Left forelimb (tissue), 1 donor: ENCODE data around the gene TMED4.

Experiments used
- DNase-seq: peaks from one replicate; pipeline ENCODE4 v3.0.0-alpha.2; 2018; ENCODE audit warnings: low spot score

Gene TMED4

DNA sequence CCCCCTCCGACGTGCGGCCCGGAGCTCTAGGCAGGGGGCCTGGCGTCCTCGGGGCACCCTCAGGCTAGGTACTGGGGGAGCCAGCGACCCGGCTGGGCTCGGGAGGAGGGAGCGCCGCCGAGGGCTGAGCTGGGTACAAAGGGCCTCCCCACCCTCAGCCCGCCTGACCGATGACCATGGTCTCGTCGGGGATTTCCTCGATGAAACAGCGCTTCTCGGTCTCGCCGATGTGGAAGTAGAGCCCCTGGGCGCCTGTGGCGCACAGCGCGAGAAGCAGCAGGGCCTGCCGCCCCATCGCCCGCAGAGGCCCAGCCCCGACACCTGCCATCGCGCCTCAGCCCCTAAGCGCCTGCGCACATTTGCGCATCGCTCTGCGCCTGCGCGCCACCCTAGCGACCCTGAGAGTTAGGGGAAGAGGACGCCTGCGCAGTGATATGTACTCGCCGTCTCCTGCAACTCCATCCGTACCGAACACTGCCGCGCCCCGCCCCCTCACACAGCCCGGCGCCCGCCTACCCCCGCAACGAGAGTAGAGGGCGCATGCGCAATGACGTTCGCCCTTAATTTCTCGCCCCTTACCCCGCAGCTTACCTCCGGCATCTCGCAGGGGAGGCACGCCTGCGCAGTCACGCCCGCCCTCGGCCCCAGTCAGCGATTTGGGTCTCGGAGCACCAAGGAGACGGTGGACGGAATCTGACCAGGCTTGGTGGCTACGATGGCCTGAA is at the start of gene TMED4:
Gene TMED4 (minus strand): TSS at position 353 of the 725 bp plus-strand sequence. CDS start 25 bp downstream, at position 328.
- DNase-seq = peak; percentile 99

DNA sequence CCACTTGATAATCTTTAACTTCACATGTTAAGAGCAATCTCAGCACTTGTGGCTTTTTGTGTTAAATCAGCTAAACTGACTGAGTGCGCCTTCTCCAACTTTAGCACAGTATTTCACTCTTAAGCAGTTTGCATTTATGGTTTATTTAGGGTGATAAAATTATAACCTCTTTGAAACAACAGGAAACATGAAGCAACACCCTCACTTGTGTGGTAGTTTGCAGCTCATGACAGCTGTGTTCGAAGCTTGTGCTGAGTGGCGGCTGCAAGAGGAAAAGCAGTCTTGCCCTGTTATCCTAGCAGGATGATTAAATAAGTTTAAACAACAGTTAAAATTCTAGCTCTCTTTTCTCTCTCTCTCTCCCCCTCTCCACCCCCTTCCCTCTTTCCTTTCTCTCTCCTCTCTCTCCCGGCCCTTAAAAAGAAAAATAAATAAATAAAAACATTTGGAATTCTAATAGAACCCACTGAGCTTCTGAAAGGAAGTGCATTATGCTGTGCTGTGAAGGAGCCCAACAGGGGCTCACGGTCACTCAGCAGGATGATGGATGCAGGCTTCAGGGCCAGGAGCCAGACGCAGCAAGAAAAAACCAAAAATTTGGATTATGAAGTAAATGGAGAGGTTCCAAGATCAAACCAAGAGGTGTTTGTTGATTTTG is 49.6 kb upstream of the TMED4 start:
- DNase-seq = no peak

DNA sequence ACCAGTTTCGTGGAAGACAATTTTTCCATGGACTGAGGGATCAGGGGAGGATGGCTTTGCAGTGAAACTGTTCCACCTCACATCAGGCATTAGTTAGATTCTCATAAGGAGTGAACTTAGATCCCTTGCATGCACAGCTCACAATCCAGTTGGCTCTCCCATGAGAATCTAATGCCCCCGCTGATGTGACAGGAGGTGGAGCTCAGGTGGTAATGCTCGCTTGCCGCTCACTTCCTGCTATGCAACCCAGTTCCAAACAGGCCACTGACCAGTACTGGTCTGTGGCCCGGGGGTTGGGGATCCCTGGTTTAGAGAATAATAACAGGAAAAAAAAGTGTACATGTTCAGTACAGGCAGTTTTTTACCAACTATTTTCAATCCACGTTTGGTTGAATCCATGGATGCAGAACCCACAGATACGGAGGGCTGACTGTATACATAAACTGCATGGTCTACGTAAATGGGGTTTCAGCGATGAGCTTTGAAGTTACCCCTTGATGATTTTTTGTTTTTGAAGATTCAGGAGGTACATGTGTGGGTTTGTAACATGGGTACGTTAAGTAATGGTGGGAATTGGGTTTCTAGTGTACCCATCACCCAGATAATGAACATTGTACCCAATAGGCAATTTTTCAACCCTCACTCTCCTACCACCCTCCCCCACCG is 48.9 kb upstream of the TMED4 start:
- DNase-seq = no peak

DNA sequence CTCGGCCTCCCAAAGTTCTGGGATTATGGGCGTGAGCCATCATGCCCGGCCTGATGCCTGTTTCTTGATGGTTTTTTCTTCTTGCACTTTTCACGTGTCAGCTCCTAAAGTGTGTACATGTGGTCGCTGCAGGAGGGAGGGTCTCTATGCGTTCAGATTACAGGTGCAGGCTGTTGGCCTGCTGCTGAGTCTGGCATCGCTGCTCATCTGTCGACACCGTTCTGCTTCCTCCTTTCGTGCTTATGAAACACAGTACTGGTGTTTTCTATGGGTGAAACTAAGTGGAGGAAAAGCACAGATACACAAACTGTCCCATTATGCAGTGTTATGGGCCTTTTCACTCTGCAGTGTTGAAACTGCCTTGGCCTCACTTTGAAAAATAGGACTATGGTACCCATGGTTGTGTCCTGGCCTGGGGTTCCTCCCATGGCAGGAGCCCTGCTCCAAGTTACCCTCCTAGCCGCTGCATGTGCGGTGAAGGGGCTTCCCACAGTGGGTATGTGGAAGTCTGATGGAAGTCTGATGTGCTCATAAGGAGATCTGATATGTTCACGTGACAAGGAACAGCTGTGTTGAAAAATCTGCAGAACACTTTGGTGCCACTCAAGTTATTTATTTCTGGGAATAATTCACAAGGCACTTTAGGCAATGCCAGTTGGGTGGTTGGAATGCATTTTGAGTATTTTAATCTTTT is 47.9 kb upstream of the TMED4 start:
- DNase-seq = no peak

DNA sequence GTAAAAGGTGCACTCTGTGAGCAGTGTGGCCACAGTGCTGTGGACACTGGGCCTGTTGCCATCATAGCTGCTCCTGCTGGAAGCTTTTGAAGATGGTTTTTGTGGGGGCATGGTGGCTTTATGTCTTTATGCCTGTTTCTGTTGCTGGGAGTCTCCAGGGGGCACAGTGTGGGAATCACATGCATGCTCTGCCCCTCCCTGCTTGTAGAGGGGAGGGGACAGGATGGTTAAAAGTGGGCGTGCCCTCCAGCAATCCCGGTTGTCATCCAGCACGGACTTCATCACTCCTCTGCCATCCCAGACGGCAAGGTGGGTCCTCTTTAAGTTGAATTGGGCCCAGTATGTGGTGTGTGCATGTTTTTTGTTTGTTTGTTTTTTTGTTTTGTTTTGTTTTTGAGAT is 44.6 kb upstream of the TMED4 start:
- no peak for DNase-seq

- DNase-seq = no peak
Measured at GRCh38 chr7:44625526-44626471, 43.8 kb upstream of the TMED4 start.

DNA sequence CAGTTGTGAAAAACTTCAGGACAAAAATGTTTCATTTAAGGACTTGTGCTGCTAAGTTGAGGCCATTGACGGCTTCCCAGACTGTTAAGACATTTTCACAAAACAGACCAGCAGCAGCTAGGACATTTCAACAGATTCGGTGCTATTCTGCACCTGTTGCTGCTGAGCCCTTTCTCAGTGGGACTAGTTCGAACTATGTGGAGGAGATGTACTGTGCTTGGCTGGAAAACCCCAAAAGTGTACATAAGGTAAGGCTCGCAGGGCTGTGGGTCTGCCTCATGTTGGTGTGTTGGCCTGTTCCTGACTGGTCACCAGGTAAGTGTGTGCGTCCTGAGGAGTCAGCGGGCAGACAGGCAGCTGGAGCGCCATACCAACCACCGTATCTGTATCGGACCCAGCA is 42.3 kb upstream of the TMED4 start:
- no peak for DNase-seq

GRCh38 chr7:44622342-44623151 is 40.5 kb upstream of the TMED4 start:
- no peak for DNase-seq

GRCh38 chr7:44621750-44622103 is 39.7 kb upstream of the TMED4 start:
- no peak for DNase-seq

DNA sequence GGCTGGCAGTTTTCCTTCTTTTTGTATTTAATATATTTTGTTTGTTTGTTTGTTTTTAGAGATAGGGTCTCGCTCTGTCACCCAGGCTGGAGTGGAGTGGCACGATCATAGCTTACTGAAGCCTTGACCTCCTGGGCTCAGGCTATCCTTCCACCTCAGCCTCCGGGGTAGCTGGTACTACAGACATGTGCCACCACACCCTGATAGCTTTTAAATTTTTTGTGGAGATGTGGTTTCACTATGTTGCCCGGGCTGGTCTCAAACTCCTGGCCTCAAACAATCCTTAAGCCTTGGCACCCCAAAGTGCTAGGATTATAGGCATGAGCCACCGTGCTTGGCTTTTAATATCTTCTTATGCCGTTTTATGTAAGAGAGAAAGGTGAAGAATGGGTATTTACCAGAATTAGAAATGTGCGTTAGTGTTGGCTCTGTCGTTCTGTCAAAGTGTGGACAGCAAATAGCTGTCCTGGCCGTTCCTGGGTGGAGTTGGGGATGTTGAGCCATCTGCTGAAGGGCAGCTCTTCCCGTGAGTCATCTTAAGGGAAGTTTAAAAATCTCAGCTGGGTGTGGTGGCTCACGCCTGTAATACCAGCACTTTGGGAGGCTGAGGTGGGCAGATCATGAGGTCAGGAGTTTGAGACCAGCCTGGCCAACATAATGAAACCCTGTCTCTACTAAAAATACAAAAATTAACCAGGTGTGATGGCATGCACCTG is 39.2 kb upstream of the TMED4 start:
- no peak for DNase-seq

DNA sequence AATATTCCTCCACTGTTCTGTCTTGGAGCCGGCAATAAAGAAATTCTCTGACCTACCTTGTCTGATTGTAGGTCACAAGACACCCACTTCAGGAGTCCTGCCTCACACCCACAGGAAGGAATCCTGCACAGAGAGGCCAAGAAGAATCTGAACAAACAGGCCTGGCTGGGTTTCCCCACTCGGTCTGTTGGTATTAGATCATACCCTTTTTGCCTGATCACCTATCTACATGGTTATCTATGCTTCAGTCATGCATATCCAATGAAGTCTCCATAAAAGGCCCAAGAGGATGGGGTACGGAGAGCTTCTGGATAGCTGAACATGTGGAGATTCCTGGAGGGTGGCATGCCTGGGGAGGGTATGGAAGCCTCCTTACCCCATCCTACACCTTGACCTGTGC is 36.7 kb upstream of the TMED4 start:
- DNase-seq = no peak

DNA sequence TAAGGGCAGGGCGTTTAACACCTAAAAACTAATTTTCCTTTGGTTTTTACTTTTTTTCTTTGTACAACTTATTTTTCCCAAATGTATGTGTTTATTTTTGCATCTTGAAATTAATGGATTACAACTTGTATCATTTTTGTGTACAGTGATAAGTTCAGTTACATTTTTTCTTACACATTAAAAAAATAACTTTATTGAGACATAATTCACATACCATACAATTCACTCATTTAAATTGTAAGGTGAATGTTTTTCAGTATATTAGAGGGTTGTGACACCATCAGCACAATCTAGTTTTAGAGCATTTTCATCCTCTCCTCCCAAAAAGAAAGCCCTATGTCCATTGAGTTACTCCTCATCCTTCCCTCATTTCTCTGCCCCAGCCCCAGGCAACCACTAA is 36.0 kb upstream of the TMED4 start:
- DNase-seq = no peak

DNA sequence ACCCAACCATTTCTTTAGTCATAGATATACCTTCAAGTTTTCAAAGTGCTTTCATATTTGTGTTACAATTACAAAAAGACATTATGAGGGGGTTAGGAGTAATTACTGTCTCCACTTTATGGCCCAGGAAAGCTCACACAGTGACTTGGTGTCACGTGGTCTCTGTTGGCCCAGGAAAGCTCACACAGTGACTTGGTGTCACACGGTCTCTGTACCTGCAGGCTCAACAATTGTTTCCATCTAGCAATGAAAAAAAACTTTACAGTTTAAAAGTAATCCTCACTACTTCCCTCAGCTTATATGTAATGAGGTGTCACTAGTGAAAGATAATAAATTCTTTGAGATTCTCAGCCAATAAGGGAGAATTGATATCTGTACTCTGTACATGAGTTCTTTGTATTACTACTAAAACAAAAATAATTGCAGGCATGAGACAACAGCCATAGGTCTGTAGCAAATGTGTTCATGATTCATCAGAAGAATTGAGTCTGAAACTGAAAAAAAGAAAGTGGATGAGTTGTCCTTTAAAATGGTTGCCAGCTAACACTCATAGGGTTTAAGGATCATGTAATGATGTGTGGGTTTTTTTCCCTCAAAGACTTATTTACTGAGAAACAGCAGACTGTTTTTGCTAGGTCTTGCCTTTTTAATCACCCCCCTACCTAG is 35.3 kb upstream of the TMED4 start:
- DNase-seq = no peak

DNA sequence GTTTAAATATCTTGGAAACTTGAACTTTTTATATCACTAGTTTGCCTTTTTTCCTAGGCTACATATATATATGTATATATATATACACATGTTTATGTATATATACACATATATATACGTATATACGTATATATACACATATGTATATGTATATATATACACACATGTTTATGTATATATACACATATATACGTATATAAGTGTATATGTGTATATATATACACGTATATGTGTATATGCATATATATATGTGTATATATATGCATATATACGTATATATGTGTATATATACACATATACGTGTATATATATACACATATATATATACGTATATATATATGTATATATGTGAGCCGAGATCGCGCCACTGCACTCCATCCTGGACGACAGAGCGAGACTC is 34.5 kb upstream of the TMED4 start:
- DNase-seq = no peak

DNA sequence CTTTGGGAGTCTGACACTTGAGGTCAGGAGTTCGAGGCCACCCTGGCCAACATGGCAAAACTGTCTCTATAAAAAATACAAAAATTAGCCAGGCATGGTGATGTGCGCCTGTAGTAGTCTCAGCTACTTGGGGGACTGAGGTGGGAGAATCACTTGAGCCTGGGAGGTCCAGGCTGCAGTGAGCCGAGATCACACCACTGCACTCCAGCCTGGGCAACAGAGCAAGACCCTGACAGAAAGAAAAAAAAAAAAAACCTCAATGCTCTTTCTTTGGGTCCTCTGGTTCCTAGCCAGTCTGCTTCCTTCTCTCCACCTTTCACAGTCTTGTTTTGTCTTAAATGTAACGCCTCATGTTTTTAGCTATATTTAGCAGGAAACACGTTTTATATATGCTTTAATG is 33.8 kb upstream of the TMED4 start:
- no peak for DNase-seq

GRCh38 chr7:44615149-44615611 is 33.1 kb upstream of the TMED4 start:
- no peak for DNase-seq

GRCh38 chr7:44609829-44610228 is 27.8 kb upstream of the TMED4 start:
- no peak for DNase-seq

GRCh38 chr7:44608916-44609648 is 27.1 kb upstream of the TMED4 start:
- DNase-seq = no peak
